Gastroesophageal sphincter (tissue), 3 donors: Measurements from ENCODE around the gene ZBTB16.

ENCODE experiments used
- CTCF ChIP-seq, 4 experiments: fragments of 200-600 bp in 2 of 4; fragments of 450-650 bp in 2 of 4; sonication (generic) in 1 of 4; IDR thresholded peaks; one replicate each; pipeline ENCODE4 v1.5.1; 2017 to 2019; ENCODE audit warnings: antibody characterized with exemption in 4 of 4, mild to moderate bottlenecking in 2 of 4, moderate library complexity in 2 of 4
- POLR2A ChIP-seq, 2 donors: fragments of 450-650 bp; IDR thresholded peaks; one replicate each; pipeline ENCODE4 v1.6.1; 2017; ENCODE audit warnings: antibody characterized with exemption in 2 of 2, mild to moderate bottlenecking in 2 of 2, moderate library complexity in 1 of 2

GRCh38 chr11:114149689-114150407 is 90.3 kb downstream of the ZBTB16 start:
- TF ChIP-seq POLR2A (IDR thresholded peaks at IDR 0.05) (no peak), CTCF (IDR thresholded peaks at IDR 0.05) (no peak)
